Astrocyte (in vitro differentiated cells and primary cell): ENCODE data around the gene ACY1. TPM values are rescaled to one million over a fixed set of nuclear protein-coding genes. Genes with fewer than 3 reads are reported as not detected.

Source experiments
- DNase-seq: peaks from one replicate; pipeline ENCODE4 v3.0.0-alpha.2; 2010; ENCODE audit warnings: low read depth
- FAIRE-seq: peaks from 2 replicates; lab custom pipeline; 2011; peaks lifted over from hg19 to GRCh38; lab: Jason Lieb, UNC
- H2AFZ ChIP-seq: 2 replicates; pipeline ENCODE4 v1.6.0; 2012; ENCODE audit warnings: low read depth, low read length, inconsistent platforms
- H3K27ac ChIP-seq: 2 replicates; pipeline ENCODE4 v1.5.1; 2011; ENCODE audit warnings: low read depth, low read length, inconsistent platforms
- H3K27me3 ChIP-seq: 2 replicates; pipeline ENCODE4 v1.6.0; 2011; ENCODE audit warnings: low read length, inconsistent platforms; ENCODE audit not compliant: insufficient read depth
- H3K36me3 ChIP-seq: 2 replicates; pipeline ENCODE4 v1.5.1; 2011; ENCODE audit warnings: low read length, inconsistent platforms; ENCODE audit not compliant: insufficient read depth
- H3K4me1 ChIP-seq: 2 replicates; pipeline ENCODE4 v1.5.1; 2011; ENCODE audit warnings: low read length, inconsistent platforms; ENCODE audit not compliant: insufficient read depth
- H3K4me2 ChIP-seq: 2 replicates; pipeline ENCODE4 v1.6.0; 2012; ENCODE audit warnings: low read length, inconsistent platforms
- H3K4me3 ChIP-seq: 2 replicates; pipeline ENCODE4 v1.5.1; 2011; ENCODE audit warnings: low read depth, mild to moderate bottlenecking, low read length, inconsistent platforms; ENCODE audit not compliant: insufficient read depth
- H3K79me2 ChIP-seq: 2 replicates; pipeline ENCODE4 v1.6.0; 2012; ENCODE audit warnings: mild to moderate bottlenecking, low read length, inconsistent platforms; ENCODE audit not compliant: insufficient read depth
- H3K9ac ChIP-seq: 2 replicates; pipeline ENCODE4 v1.6.0; 2012; ENCODE audit warnings: mild to moderate bottlenecking, low read length, inconsistent platforms
- H3K9me3 ChIP-seq: 2 replicates; pipeline ENCODE4 v1.5.1; 2012; ENCODE audit warnings: low read depth, mild to moderate bottlenecking, low read length, inconsistent platforms; ENCODE audit not compliant: insufficient read depth
- H4K20me1 ChIP-seq: 2 replicates; pipeline ENCODE4 v1.6.0; 2012; ENCODE audit warnings: low read length, inconsistent platforms; ENCODE audit not compliant: insufficient read depth
- H3K27ac Mint-ChIP-seq: one replicate; pipeline ENCODE4 v1.8.0; 2021; ENCODE audit warnings: mild to moderate bottlenecking, mixed read lengths; ENCODE audit not compliant: unreplicated experiment
- H3K27me3 Mint-ChIP-seq: one replicate; pipeline ENCODE4 v1.8.0; 2021; ENCODE audit warnings: low read depth, mixed read lengths; ENCODE audit not compliant: unreplicated experiment
- H3K36me3 Mint-ChIP-seq: one replicate; pipeline ENCODE4 v1.8.0; 2021; ENCODE audit warnings: low read depth, mixed read lengths; ENCODE audit not compliant: unreplicated experiment
- H3K4me1 Mint-ChIP-seq: one replicate; pipeline ENCODE4 v1.8.0; 2021; ENCODE audit warnings: low read depth, mixed read lengths; ENCODE audit not compliant: unreplicated experiment
- H3K4me3 Mint-ChIP-seq: one replicate; pipeline ENCODE4 v1.8.0; 2021; ENCODE audit warnings: mild to moderate bottlenecking, moderate library complexity, mixed read lengths; ENCODE audit not compliant: unreplicated experiment
- H3K9me3 Mint-ChIP-seq: one replicate; pipeline ENCODE4 v1.8.0; 2021; ENCODE audit warnings: mild to moderate bottlenecking, mixed read lengths; ENCODE audit not compliant: unreplicated experiment
- CTCF ChIP-seq: IDR thresholded peaks from 2 replicates; pipeline ENCODE4 v1.5.1; 2011; ENCODE audit warnings: low read depth, mild to moderate bottlenecking, inconsistent platforms, low read length, moderate library complexity; ENCODE audit not compliant: insufficient read depth
- EZH2 ChIP-seq: IDR thresholded peaks from 2 replicates; pipeline ENCODE4 v1.6.1; 2012; ENCODE audit warnings: mild to moderate bottlenecking, low read length, inconsistent platforms; ENCODE audit not compliant: insufficient read depth
- total RNA-seq: library from RNA; stranded (reverse); gene quantifications from 2 replicates; pipeline ENCODE4 v1.2.1, GENCODE V29; 2021

Gene ACY1
- total RNA-seq, 1 donor from 2014 or later: 16.4 TPM

- Histone ChIP-seq H3K27me3 (no peaks in the 10 kb centered on the region), H2AFZ (no peak overlapping the region), H3K4me2 (no peak overlapping the region), H3K4me1 (peaks cover 8% of the 10 kb centered on the region), H3K79me2 (no peaks in the 10 kb centered on the region), H3K9ac (no peak overlapping the region), H4K20me1 (no peaks in the 10 kb centered on the region), H3K36me3 (no peaks in the 10 kb centered on the region), H3K27ac (no peak overlapping the region), H3K4me3 (no peak overlapping the region), H3K9me3 (peaks cover 3% of the 10 kb centered on the region)
- Mint-ChIP-seq H3K4me1 (peaks cover 2% of the 10 kb centered on the region), H3K27ac (no peak overlapping the region), H3K9me3 (peaks cover 8% of the 10 kb centered on the region), H3K4me3 (no peak overlapping the region), H3K27me3 (peaks cover 23% of the 10 kb centered on the region), H3K36me3 (no peaks in the 10 kb centered on the region)
- no peak for TF ChIP-seq CTCF
- TF ChIP-seq EZH2: no peak
- FAIRE-seq (no peak), DNase-seq (no peak)
Measured at GRCh38 chr3:52036829-52037228, 53.5 kb downstream of the ACY1 start.

- Mint-ChIP-seq H3K27me3 (peaks cover 20% of the 10 kb centered on the region), H3K9me3 (peaks cover 4% of the 10 kb centered on the region), H3K27ac (no peak overlapping the region), H3K4me3 (no peak overlapping the region), H3K36me3 (no peaks in the 10 kb centered on the region), H3K4me1 (peaks cover 2% of the 10 kb centered on the region)
- H3K4me3 ChIP-seq: no peak overlapping the region
- no peaks in the 10 kb centered on the region for H3K36me3 ChIP-seq
- H3K4me2 ChIP-seq: no peak overlapping the region
- FAIRE-seq (no peak), DNase-seq (no peak)
- H3K4me1 ChIP-seq: peaks cover 8% of the 10 kb centered on the region
- no peaks in the 10 kb centered on the region for H3K79me2 ChIP-seq
- no peaks in the 10 kb centered on the region for H3K27me3 ChIP-seq
- H2AFZ ChIP-seq: no peak overlapping the region
- H3K27ac ChIP-seq: no peak overlapping the region
- H4K20me1 ChIP-seq: no peaks in the 10 kb centered on the region
- H3K9me3 ChIP-seq: peaks cover under 1% of the 10 kb centered on the region
- TF ChIP-seq CTCF: no peak
- TF ChIP-seq EZH2: no peak
- no peak overlapping the region for H3K9ac ChIP-seq
Measured at GRCh38 chr3:52037291-52037690, 54.0 kb downstream of the ACY1 start.

GRCh38 chr3:52038227-52038626 lies 54.9 kb downstream of the ACY1 start:
- FAIRE-seq (no peak), DNase-seq (no peak)
- TF ChIP-seq CTCF (no peak), EZH2 (no peak)
- Histone ChIP-seq H3K27ac (no peak overlapping the region), H2AFZ (no peak overlapping the region), H3K36me3 (no peaks in the 10 kb centered on the region), H3K4me2 (no peak overlapping the region), H3K9ac (no peak overlapping the region), H3K27me3 (no peaks in the 10 kb centered on the region), H3K4me1 (peaks cover 8% of the 10 kb centered on the region), H3K4me3 (no peak overlapping the region), H4K20me1 (no peaks in the 10 kb centered on the region), H3K79me2 (no peaks in the 10 kb centered on the region), H3K9me3 (no peaks in the 10 kb centered on the region)
- no peak overlapping the region for H3K27ac Mint-ChIP-seq
- no peaks in the 10 kb centered on the region for H3K36me3 Mint-ChIP-seq
- peaks cover 3% of the 10 kb centered on the region for H3K9me3 Mint-ChIP-seq
- peaks cover 2% of the 10 kb centered on the region for H3K4me1 Mint-ChIP-seq
- H3K27me3 Mint-ChIP-seq: peaks cover 20% of the 10 kb centered on the region
- no peak overlapping the region for H3K4me3 Mint-ChIP-seq
